HL-60/S4 treated with retinoic acid at 250 ng/mL for 4 days and 3 days (cell line): Measurements from ENCODE around the gene SNCB.
"Not testable (repeated sequence)": the region's sequence is repeated elsewhere in the genome, so short reads cannot be mapped to it uniquely, and the experiment has no call there.

ENCODE experiments used
- in situ Hi-C: fragments of 300-500 bp; cut with MboI; formaldehyde crosslinking; loops from 2 replicates; pipeline ENCODE4 v1.7.0; 2022; ENCODE audit warnings: low sequenced_read_pairs

The SNCB gene

GRCh38 chr5:176608937-176609723, 21.2 kb downstream of the SNCB start:
- in situ Hi-C loops, result no loop called here

GRCh38 chr5:176608142-176608705, 22.1 kb downstream of the SNCB start:
- in situ Hi-C loops, result no loop called here

DNA sequence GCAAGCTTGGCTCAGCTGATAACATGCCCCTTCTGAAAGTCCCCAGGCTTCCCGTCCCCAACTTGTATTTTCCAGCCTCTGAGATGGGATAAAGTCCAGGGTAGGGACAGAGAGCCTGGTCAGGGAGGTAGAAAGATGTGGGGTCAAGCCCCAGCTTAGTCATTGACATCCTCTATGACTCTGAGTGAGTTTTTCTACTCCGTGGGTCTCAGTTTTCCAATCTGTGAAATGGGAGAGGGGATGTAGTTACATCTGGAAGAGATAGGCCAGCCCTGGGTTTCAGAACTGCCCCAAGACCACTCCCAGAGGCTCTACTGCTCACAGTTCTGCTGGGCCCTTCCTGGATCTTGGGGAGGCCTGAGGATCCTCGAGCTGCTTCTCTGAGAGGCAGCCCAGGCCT, 23.5 kb downstream of the SNCB start:
- in situ Hi-C loops, result no loop called here

- in situ Hi-C loops, result no loop called here
These were observed 24.3 kb downstream of the SNCB start for GRCh38 chr5:176606032-176606431.

GRCh38 chr5:176603091-176603490, 27.2 kb downstream of the SNCB start:
- in situ Hi-C loops, result no loop called here

DNA sequence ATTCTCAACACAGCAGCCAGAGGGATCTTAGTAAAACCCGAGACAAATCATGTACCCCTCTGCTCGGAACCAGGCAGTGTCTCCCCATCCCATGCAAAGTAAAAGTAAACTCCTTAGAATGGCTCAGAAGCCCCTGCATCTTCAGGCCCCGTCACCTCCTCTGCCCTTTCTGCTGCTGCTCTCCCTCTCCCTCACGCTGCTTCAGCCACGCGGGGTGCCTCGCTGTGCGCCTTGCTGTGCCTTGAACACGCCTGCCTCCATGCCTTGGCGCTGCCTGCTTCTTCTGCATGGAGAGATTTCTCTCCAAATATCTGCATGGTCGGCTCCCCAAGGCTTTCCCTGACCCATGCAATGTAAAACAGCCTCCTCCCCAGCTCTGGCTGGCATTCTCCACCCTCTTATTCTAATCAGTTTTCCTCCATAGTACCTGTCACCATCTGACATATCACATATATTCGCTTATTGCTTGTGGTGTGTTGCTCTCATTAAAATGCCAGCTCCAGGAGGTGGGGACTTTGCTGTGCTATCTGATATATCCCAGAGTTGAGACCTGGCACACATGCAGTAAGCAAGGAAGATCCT, 28.3 kb downstream of the SNCB start:
- in situ Hi-C loops, result no loop called here

- in situ Hi-C loops, result not testable (repeated sequence)
These were observed 30.4 kb downstream of the SNCB start for GRCh38 chr5:176599749-176600430.

- in situ Hi-C loops, result no loop called here
These were observed 32.6 kb downstream of the SNCB start for GRCh38 chr5:176597417-176598389.

DNA sequence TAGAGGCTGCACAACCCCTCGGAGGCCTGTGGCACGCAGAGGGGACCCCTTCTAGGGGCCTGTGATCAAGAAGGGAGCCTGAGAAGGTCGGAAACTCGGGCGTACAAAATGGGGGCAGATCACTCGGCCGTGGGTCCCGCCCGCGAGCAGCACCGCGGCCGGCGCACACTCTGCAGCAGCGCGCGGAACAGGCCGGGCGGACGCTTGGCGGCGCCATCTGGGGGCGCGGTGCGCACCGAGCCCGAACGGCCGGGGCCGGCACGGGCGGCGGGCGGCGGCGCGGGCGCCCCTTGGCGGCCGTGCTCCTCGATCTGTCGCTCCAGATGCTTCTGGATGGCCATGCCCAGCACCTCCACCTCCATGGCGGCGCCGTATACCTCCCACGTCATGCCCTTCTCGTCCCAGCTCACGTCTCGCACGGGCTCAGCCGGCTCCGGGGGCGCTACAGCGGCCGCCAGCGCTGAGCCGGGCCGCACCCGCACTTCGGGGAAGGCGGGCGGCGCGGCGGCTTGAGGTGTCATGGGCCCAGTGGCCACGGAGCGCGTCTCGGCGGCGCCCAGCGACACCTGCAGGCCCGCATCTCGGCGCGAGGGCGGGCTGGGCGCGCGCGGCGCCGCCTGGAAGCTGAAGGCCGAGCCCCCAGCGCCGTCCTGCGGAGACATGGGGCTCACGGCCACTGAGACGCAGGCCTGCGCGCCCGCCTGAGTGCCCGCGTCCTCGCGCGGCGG, 33.5 kb downstream of the SNCB start:
- in situ Hi-C loops, result no loop called here

GRCh38 chr5:176596069-176596644, 34.2 kb downstream of the SNCB start:
- in situ Hi-C loops, result no loop called here

GRCh38 chr5:176595386-176595943, 34.9 kb downstream of the SNCB start:
- in situ Hi-C loops, result no loop called here

DNA sequence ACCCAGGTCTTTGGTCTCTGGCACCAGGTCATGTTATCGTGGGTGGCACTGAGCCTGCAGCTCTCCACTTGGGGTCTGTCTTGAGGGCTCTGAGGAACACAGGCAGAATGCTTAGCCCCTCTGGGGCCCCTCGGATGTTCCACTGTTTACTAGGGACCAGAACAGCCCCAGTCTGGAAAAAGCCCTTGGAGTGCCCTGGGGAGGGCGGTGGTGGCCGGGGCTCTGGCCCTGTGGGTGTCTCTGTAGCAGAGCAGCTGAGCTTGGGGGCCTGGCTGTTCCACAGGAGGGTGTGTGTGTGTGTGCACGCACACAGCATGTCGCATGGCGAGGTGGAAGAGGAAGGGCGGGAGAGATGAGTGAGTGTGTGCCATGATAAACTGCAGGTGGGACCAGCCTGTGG, 35.8 kb downstream of the SNCB start:
- in situ Hi-C loops, result no loop called here

GRCh38 chr5:176593273-176593869, 37.0 kb downstream of the SNCB start:
- in situ Hi-C loops, result no loop called here

DNA sequence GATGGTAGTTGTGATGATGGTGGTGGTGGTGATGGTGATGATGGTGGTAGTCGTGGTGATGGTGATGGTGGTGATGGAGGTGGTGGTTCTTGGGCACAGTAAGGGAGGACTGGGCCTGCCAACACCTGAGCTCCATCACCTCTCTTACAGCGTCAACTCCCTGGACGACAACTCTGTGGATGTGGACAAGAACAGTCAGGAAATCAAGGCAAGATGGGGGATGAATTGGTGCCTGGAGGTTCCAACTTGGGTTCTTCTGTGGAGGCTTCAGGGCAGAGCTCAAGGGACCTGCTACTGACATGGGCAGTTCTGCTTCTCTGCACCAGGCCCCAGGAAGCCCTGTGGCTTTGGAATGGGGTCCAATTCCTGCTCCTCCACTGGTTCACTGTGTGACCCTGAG, 37.8 kb downstream of the SNCB start:
- in situ Hi-C loops, result no loop called here

DNA sequence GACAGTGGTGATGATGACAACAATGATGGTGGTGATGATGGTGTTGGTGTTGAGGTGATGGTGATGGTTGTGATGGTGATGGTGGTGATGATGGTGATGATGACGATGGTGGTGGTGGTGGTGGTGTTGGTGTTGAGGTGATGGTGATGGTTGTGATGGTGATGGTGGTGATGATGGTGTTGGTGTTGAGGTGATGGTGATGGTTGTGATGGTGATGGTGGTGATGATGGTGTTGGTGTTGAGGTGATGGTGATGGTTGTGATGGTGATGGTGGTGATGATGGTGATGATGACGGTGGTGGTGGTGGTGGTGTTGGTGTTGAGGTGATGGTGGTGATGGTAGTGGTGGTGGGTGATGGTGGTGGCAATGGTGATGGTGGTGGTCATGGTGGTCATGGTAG, 38.7 kb downstream of the SNCB start:
- in situ Hi-C loops, result not testable (repeated sequence)

DNA sequence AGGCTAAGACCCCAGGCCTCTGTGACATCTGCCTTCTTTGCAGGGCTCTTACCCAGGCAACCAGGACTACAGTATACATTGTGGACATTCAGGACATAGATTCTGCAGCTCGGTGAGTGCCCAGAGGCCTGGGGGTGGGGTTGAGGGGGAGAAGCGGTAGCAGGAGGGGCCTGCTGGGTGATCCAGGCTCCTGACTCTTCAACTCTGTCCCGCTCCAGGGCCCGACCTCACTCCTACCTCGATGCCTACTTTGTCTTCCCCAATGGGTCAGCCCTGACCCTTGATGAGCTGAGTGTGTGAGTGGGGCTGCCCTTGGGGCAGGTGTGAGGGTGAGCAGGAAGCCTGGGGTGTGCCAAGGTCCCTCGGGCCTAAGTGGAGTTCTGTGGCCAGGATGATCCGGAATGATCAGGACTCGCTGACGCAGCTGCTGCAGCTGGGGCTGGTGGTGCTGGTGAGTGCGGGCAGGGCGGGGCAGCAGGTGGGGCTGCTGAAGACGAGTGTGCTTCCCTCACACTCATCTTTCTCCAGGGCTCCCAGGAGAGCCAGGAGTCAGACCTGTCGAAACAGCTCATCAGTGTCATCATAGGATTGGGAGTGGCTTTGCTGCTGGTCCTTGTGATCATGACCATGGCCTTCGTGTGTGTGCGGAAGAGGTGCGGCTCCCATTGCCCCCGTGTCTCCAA, 40.2 kb downstream of the SNCB start:
- in situ Hi-C loops, result no loop called here

DNA sequence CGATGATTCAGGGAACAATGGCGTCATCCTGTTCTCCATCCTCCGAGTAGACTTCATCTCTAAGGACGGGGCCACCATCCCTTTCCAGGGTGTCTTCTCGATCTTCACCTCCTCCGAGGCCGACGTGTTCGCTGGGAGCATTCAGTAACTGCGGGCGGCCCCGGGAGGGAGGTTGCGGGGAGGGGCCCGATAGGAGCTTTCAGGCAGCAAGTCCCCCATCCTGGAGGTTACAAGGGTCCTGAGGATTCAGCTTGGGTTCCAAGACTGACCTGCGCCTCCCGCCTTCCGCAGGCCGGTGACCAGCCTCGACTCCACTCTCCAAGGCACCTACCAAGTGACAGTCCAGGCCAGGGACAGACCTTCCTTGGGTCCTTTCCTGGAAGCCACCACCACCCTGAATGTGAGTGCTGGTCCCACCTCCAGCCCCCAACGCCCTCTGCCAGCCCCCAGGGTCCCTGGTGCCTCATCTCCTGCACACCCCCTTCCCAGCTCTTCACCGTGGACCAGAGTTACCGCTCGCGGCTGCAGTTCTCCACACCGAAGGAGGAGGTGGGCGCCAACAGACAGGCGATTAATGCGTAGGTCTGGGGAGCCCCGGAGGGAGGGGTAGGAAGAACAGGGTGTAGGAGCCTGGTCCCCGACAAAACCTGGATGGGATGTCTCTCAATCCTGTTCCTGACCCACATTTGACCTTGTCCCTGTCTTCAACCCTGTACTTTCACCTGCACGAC, 41.1 kb downstream of the SNCB start:
- in situ Hi-C loops, result no loop called here

DNA sequence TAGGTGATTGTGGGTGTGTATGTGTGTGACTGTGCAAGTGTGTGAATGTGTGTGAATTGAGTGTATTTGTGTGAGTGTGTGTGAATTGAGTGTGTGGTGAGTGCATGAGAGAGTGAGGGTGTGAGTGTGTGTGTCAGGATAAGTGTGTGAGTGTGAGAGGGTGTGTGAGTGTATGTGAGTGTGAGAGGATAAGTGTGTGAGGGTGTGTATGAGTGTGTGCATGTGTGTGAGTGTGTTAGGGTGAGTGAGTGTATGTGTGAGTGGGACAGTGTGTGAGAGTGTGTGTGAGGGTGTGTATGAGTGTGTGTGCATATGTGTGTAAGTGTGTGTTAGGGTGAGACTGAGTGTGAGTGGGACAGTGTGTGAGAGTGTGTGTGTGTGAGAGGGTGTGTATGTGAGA, 42.0 kb downstream of the SNCB start:
- in situ Hi-C loops, result no loop called here
